Nephron (organoid): ENCODE measurements around the gene GTF2A2.

Experiments
- H3K27ac Mint-ChIP-seq, 3 experiments: 2 replicates each; pipeline ENCODE4 v1.8.0; 2020; ENCODE audit warnings: mixed read lengths in 3 of 3, mild to moderate bottlenecking in 2 of 3, moderate library complexity in 1 of 3
- H3K27me3 Mint-ChIP-seq: 2 replicates; pipeline ENCODE4 v1.8.0; 2021; ENCODE audit warnings: low read depth, mild to moderate bottlenecking, moderate library complexity, mixed read lengths
- H3K36me3 Mint-ChIP-seq: 2 replicates; pipeline ENCODE4 v1.8.0; 2020; ENCODE audit warnings: low read depth, mixed read lengths
- H3K4me1 Mint-ChIP-seq: 2 replicates; pipeline ENCODE4 v1.8.0; 2020; ENCODE audit warnings: mixed read lengths
- H3K4me3 Mint-ChIP-seq, 3 experiments: 2 replicates each; pipeline ENCODE4 v1.8.0; 2020; ENCODE audit warnings: mild to moderate bottlenecking in 3 of 3, mixed read lengths in 3 of 3, moderate library complexity in 2 of 3
- H3K9me3 Mint-ChIP-seq: 2 replicates; pipeline ENCODE4 v1.8.0; 2020; ENCODE audit warnings: mixed read lengths
- CTCF ChIP-seq, 3 experiments: fragments of 200-600 bp; sonication (generic); IDR thresholded peaks; one replicate each; pipeline ENCODE4 v1.5.0; 2021; ENCODE audit warnings: antibody characterized with exemption in 3 of 3; ENCODE audit not compliant: unreplicated experiment in 3 of 3

GTF2A2 gene

GRCh38 chr15:59618406-59618805, 38.9 kb downstream of the GTF2A2 start:
- no peak for TF ChIP-seq CTCF (IDR thresholded peaks at IDR 0.05; ENCODE audit: unreplicated experiment in 3 of 3)
- no peaks in the 10 kb centered on the region for H3K4me1 Mint-ChIP-seq
- no peak overlapping the region for H3K4me3 Mint-ChIP-seq
- H3K9me3 Mint-ChIP-seq, result no peaks in the 10 kb centered on the region
- no peak overlapping the region for H3K27ac Mint-ChIP-seq
- no peaks in the 10 kb centered on the region for H3K36me3 Mint-ChIP-seq
- peaks cover 14% of the 10 kb centered on the region for H3K27me3 Mint-ChIP-seq

- H3K4me1 Mint-ChIP-seq, result no peaks in the 10 kb centered on the region
- no peak for TF ChIP-seq CTCF (IDR thresholded peaks at IDR 0.05; ENCODE audit: unreplicated experiment in 3 of 3)
- H3K36me3 Mint-ChIP-seq, result no peaks in the 10 kb centered on the region
- H3K9me3 Mint-ChIP-seq, result peaks cover 3% of the 10 kb centered on the region
- H3K4me3 Mint-ChIP-seq, result no peak overlapping the region
- peaks cover 14% of the 10 kb centered on the region for H3K27me3 Mint-ChIP-seq
- H3K27ac Mint-ChIP-seq, result peak overlapping the region in 2 of 3 experiments; percentile 46 to 62
Measured at GRCh38 chr15:59616379-59616778, 40.9 kb downstream of the GTF2A2 start.

- TF ChIP-seq CTCF (IDR thresholded peaks at IDR 0.05; ENCODE audit: unreplicated experiment in 3 of 3), result no peak
- Mint-ChIP-seq H3K4me1 (no peaks in the 10 kb centered on the region), H3K36me3 (no peaks in the 10 kb centered on the region), H3K9me3 (peaks cover 4% of the 10 kb centered on the region), H3K27ac (no peak overlapping the region), H3K4me3 (no peak overlapping the region), H3K27me3 (peaks cover 14% of the 10 kb centered on the region)
Measured at GRCh38 chr15:59615661-59616060, 41.7 kb downstream of the GTF2A2 start.

GRCh38 chr15:59614153-59614552, 43.2 kb downstream of the GTF2A2 start:
- Mint-ChIP-seq H3K4me1 (no peaks in the 10 kb centered on the region), H3K27me3 (peaks cover 14% of the 10 kb centered on the region), H3K9me3 (peaks cover 4% of the 10 kb centered on the region), H3K36me3 (no peaks in the 10 kb centered on the region), H3K4me3 (no peak overlapping the region), H3K27ac (no peak overlapping the region)
- no peak for TF ChIP-seq CTCF (IDR thresholded peaks at IDR 0.05; ENCODE audit: unreplicated experiment in 3 of 3)

GRCh38 chr15:59611276-59612260, 45.7 kb downstream of the GTF2A2 start, which contains the start of gene GCNT3:
Gene GCNT3, plus strand, starts transcription at chr15:59611783. Its CDS starts 6,456 bp downstream, at chr15:59618239.
- peak within 1 kb of the TSS in 2 of 3 experiments; percentile 50 to 82 for H3K27ac Mint-ChIP-seq
- H3K36me3 Mint-ChIP-seq, result no peaks in the 10 kb centered on the region
- TF ChIP-seq CTCF (IDR thresholded peaks at IDR 0.05; ENCODE audit: unreplicated experiment in 3 of 3), result no peak
- no peak within 1 kb of the TSS for H3K4me3 Mint-ChIP-seq
- H3K27me3 Mint-ChIP-seq, result peaks cover 8% of the 10 kb centered on the region
- H3K9me3 Mint-ChIP-seq, result peaks cover 4% of the 10 kb centered on the region
- no peaks in the 10 kb centered on the region for H3K4me1 Mint-ChIP-seq
